ENCODE results near the gene CAMK1D.

Gene CAMK1D

DNA sequence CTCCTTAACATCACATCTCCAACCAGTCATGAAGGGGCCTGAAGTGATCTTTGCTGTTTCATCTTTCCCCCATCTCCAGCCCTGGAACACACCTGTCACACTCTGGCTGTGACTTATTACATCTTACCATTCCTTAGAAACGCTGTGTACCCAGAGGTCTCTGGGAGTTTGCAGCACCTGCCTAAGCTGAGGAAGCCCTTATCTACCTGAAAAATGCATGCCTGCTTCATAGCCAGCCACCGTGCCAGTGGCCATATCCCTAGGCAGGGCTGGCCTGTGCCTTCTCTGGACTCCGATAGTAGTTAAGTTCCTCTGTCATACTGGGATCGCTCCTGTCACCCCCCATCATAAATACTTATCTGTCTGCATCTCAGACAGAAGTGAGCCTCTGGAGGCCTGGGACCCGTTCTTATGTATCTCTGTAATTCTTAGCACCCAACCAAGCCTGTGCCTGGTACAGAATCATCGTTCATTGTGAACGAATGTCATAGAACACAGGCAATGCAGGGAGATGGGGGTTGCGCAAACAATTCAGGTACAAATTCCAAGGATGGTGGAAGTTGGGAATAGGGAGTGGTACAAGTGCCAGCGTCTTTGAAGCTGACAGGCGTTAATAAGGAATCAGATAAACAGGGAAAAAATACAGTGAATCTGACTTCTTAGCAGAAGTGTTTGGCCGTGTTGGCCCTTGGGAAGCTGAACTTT, 254.6 kb downstream of the CAMK1D start:
- no peak for DNase-seq

DNA sequence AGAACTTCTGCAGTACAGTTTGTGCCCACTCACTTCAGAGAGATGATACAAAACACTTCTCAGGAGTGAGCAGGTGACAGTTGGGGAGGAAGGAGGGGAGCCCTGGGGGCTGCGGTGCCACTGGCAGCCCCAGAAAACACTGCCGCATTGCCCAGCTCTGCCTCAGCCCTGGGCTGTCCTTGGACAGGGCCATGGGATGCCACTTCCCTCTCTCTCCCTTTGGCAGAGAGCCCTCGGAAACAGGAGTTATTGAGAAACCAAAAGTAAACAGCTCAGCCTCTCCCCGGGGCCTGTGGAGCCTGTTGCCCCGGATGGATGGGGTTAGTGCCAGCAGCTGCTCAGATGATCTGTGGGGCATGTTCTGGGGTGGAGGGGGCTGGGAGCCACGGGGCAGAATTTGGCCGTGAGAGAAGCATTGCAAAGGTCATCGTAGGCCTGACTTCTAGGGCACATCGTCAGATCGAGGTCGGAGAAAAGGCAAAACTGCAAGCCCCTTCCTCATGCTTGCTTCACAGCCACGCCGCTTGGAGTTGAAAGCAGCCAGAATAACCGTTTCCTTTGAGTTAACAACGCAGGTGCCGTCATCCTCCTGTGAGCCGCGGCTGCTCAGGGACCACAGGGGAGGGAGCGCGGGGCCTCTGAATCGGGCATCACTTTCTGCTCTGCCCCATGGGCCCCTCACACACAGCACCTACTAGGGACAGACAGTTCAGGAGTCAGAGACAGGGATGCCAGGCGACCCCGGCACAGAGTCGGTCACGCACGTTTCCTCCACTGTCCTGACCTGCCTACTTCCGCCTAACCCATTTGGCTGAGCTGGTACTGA, 256.4 kb downstream of the CAMK1D start:
- no peak for DNase-seq

DNA sequence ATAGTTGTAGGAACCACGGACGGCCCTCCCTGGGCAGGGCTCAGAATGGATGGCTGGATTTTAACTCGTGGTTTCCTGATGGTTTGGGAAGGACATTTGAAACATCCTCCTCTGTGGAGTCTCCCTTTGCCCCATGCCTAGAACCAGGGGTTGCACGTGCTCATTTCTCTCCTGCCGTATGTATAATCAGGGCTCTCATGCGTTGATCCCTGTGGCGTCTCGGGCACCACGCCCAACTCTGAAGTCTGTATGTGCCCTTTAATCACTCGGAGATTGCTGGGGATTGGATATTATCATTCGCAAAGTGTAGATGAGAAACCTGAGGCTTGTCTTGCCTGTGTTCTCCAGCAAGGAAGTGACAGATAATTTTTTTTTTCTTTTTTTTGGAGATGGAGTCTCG, 257.1 kb downstream of the CAMK1D start:
- DNase-seq, result no peak

DNA sequence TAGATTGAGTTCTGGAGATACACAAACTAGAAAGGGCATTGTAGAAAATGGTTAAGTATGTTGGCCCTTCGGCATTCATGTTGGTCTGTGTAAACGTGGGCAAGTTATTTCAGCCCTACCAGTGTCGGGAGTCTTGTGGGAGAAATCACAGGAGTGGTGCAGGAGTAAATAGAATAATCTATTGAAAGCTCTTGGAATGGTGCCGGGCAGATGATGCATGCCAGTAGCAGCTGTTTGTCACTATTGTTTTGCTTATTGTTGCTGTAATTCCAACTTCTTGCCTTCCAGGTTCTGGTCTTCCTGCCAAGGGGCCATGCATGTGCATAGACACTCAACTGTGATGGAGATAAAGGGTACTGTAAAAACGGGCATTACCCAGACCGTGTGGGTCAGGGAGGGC, 259.4 kb downstream of the CAMK1D start:
- DNase-seq, result no peak

DNA sequence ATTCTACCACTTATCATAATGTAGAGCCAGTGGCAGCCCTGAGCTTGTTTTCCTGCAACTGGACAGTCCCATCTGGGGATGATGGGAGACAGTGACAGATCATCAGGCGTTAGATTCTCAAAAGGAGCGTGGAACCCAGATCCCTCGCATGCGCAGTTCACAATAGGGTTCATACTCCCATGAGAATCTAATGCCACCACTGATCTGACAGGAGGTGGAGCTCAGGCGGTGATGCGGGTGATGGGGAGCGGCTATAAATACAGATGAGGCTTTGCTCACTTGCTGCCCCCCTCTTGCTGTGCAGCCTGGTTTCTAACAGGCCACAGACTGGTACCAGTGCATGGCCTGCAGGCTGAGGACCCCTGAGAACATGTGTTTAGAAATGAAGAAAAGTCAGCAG, 260.1 kb downstream of the CAMK1D start:
- no peak for DNase-seq

DNA sequence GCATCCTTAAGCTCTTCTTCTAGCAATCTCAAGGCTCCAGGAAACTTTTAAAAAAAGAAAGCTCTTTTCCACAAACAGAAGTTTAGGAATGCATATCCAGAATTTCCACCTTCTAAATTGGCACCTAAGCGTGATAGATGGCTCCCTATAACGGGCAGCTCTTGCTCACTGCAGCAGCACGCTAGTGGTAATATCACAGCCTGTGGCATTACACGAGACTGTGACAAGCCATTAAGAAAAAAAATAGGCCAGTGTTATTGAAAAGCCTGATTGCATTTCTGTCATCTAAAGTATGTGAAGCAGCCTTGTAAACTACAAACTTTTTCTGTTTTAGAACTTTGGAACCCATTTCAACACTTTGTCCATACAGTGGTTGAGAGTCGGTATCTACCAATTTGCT, 263.8 kb downstream of the CAMK1D start:
- no peak for DNase-seq

DNA sequence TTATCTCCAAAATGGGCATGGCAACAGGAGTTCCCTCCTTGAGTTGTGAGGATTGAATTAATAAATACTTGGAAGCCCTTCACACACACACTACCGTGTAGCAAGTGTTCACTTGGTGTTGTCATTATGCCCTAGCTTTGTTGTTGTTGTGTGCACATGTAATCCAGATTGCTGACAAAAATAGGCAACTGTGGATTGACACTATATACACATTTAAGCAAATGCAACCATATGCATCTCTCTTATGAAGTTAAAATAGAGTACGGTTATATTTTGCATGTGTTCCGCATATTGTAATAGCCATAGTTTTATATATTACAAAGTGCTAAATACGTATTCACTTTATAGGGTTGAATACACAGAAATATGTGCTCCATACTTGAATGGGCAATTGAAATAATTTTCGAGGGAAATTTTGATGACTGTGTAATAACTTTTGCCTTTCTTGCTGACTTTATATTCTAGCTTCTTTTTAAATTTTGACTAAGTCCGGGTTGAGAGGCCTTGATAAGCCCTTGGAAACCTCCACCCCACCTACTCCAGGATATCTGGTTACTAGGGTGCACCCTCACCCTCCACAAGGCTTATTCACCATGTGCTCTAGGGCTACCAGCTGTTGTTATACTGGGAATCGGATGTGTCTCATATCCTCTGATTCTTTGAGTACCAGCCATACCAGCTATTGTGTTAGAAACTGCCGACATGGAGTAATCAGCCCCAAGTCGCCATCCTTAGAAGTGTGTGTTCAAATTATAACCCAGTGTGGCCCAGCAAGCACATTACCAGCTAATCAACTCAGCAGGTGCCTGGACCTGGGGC, 265.0 kb downstream of the CAMK1D start:
- DNase-seq, result no peak

DNA sequence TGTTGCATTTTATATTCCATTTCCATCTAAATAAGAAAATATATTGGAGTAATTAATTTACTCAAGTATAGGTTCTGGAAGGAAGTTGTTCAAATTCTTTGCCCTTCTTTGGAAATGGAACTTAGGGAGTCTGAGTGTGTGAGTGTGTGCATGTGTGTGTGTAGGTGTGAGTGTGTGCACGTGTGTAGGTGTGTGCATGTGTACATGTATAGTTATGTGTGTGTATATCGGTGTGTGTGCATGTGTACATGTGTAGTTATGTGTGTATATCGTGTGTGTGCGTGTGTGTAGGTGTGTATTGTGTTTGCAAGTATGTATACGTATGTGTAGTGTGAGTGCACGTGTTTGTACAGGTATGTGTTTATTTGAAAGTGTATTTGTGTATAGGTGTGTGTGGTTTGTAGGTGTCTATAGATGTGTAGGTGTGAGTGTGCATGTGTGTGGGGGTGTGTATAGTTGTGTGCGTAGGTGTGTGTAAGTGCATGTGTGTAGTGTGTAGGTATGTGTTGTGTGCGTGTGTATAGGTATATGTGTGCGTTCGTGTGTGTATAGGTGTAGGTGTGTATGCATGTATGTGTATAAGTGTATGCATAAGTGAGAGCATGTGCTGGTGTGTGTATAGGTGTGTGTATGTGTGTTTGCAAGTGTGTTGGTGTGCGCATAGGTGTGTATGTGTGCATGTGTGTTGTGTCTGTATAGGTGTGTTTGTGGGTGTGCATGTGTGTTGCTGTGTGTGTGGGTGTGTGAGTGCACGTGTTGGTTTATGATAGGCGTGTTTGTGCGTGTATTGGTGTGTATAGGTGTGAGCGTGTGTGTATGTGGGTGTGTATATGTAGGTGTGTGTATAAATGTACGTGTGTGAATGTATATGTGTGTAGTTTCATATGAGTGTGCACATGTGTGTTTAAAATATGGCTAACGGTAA, 266.2 kb downstream of the CAMK1D start:
- DNase-seq, result no peak

DNA sequence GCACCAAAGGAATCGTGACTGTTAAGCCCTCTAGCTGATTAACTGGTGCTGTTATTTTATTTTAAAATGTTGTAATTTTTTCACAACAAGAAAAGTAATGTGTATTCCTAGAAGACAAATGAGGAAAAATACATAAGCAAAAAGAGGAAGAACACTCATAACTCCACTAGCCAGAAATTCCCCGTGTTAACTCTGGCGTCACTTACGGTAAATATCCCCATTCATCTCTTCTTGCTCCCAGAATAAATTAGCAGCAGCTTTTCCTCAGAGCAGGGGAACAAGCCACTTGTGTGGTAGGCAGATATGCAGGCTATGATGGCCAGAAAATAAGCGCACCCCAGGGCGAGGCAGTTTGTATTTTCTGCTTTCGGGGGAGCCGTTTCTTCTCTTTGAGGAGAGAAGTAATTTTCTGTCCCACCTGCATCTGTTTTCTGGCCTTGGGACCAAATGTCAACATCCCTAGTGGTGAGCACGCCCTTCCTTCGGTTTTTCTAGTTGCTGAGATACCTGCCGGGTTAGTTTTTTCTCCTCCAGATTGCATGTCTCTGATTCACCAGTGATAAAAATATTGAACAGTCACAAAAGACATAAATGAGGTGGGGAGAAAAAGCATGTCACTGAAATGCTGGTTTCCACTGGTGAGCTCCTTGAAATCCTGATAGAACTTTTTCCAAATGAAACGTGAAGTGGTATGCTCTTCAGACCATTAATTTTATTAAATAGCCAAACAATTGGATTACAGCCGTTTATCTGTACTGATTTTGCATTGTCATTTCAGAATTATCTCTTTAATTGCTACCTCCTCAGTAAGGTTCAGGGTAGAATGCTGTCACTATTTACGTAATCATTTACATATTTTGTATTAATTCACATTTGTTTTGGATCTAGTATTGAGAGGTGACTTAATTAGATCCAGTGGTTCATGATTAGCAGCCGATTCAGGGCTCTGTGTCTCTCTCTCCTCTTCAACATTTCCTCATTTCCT, 268.1 kb downstream of the CAMK1D start:
- no peak for DNase-seq

DNA sequence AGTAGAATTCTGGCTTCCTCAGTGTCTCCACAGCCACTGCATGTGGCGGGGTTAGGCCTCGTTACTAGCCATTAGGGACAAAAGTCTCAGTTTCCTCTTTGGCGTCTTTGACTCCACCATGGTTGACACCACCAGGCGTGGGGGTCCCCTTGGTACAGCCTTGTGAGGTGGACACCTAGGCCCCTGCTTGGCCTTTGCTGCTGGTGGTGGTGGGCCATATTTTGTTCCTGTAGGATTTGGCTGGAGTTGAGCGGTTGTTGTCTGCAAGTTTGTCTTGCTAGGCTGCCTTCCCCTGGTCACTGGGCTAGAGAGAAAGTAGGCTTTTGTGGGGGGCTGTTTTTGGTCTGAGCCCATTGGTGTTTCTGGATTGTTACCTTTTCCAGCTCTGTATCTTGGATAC, 272.7 kb downstream of the CAMK1D start:
- DNase-seq, result no peak

DNA sequence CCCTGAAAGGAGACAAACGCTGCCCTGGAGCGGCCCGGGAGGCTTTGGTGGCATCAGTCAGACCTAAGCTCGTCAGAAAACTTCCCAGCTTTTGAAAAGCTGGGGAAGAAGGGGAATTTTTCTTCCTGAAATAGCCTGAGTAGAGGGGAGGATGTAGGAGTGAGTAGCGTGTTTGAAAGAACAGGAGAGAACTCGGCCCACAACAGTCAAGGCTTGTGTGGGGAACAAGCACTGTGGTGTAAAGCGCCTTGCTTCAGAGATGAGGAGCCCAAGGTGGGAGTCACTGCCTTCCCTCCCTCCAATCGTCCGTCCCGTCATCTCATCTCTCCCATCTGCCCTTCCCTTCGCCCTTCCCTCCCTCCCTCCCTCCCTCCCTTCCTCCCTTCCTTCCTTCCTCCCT, 273.3 kb downstream of the CAMK1D start:
- DNase-seq, result no peak

DNA sequence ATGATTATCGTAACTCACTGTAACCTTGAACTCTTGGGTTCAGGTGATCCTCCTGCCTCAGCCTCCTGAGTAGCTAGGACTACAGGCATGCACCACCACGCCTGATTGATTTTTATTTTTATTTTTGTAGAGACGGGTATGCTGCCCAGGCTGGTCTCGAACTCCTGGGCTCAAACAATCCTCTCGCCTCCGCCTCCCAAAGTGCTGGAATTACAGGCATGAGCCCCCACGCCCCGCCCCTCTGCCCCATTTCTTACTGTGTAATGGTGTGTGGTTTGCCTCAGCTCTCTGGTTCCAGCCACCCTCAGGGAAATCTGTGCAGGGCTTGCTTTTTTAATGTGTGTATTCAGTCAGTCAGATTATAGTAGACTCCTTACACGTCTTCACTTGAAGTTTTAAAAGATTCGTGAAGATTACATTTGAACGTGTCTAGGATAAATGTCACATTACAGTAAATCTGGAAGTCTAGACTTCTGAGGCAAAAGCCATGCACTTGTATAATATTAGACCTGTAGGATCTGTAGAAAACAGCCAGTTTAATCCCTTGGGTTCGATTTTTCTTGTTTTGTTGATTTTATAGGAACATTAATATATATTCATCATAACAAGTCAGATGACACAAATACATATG, 276.2 kb downstream of the CAMK1D start:
- DNase-seq, result no peak

DNA sequence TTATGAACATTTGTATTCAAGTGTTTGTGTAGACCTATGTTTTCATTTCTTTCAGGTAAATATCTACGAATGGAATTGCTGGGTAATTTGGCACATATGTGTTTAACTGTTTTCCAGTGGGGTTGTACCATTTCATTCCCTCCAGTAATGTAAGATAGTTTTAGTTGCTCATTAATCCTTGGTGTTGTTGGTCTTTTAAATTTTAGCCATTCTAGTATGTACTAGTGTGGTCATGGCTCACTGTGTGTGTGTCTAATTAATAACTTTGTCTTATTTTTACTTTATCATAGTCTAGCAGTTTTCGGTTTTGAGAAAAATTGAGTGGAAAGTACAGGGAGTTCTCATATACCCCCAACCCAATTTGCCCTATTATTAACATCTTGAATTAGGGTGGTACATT, 278.8 kb downstream of the CAMK1D start:
- no peak for DNase-seq

DNA sequence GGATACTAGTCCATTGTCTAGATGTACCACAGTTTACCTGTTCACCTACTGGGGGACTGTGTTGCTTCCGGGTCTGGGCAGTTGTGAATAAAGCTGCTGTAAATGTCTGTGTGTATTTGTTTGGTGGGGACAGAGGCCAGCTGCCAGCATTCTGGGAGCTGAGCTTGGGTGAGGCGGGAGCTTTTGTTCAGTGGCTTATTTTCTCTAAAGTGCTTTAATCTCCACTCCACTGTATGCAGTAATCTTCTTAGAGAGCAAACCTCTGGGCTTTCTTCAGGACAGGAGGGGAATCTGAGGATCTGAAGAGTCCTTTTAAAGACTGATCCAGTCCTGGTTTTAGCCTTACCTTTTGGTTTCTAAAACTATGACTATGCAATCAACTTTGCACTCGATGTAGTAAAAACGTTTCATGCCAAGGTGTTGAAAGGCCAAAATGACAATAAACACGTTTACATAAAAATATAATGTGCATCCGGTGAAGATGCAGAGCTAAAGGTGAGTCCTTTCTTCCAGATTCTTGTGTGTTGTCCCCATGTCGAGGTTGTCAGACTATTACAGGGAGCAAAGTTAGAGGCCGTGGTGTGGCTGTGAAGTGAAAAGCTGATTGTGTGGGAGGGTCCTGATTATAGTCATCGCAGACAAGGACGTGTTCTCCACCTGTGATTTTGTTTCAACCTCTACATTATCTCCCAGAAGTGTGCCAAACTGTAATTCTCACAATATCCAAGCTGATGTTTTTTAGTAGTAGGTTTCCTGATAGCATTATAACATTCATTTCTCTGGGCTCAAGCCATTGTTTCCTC, 279.8 kb downstream of the CAMK1D start:
- no peak for DNase-seq

DNA sequence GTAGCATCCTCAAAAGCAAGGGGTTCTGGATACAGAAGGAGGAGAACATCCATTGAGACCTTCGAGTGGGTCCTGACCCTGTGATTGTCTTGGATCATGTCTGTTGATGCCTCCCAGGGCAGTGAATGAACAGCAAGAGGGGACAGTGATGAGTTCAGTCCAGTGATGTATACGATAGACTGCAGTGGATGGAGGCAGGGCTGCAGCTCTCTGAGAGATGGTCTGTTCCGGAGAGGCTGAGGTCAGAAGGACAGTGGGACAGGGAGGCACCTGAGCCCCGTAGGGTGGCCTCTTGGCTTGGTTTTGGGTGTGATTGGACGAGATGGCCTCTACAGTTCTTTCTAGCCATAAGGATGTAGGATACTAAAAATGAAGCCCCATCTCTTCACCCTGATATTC, 280.4 kb downstream of the CAMK1D start:
- no peak for DNase-seq

DNA sequence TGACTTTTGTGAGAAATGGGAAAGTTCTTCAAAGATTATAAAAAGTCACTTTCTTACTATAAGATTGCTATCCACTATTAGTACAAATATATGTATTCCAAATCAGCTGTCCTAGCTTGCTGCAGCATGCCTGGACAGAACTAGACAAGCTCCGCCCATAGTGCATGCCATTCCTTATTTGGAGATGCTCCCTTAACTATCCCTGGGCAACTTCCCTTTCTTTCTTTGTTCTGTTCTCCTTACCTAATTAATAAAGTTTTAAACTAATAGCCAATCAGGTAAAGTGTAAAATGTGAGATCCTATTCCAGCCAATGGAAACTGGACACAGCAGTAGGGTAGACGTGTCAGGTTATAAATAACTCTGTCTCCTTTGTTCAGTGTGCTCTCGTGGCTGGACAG, 281.9 kb downstream of the CAMK1D start:
- DNase-seq, result no peak

DNA sequence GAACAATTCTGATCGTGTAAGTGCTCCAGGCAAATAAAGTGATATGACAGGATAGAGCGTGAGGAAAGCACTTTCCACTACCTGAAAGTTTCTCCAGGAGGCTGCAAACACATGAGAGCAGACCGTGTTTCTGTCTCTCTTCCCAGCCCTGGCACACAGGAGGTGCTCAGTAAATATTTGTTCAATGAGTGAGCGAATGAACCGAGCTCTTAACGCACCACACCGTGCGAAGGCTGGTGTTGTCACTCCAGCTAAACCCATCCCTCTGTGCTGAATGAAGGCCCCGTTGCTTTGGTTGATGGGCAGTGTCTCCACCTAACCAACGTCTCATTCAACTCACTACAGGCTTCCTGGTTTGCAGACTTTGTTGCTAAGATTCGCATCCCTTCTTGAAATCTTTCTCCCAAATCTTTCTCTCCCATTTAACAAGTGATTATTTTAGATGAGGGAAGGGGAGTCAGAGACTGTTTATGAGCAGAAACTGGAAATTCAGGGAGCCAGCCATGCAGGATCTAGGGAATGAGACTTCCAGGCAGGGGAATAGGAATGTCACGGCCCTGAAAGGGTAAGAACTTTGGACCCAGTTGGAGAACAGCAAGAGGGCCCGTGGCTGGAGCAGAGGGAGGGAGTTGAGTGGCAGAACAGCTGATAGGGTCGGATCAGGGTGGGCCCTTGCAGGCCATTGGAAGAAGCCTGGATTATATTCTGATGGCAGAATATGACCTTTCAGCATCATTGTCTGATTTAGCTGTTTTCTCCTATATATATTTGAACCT, 282.6 kb downstream of the CAMK1D start:
- no peak for DNase-seq

DNA sequence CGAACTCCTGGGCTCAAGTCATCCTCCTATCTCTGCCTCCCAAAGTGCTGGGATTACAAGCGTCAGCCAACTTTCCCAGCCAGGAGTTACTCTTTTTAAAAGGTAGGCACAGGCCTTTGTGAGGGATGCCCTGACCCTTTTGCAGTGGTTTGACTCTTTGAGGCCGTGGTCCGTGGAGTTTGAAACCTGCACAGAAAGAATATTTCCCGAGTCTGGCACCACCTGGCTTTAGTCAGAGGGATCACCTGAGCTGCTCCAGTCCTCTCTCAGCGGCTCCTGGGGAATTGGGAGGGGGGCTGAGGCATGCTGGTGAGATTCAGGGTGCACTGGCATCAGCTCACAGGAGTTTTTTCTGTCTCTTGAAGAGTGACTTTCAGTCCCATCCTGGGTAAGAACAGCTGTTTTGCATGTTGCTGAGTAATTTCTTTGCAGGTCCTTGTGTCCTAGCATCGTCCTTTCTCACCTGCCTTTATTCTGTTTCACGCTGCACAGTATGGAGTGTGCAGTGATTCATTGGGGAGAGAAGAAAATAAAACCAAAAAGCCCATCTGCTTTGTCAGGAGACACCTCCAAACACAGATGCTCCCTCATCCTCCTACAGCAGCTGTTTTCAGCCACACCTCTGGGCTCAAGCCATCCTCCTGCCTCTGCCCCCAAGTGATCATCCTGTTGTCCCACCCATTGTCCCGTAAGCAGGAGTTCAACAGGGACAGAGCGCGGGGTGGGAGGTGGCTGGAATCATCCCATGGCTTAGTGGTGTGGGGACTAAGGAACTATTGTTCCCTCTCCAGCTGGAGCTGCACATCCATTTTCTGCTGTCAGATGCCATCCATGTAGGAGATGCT, 284.7 kb downstream of the CAMK1D start:
- DNase-seq, result no peak

Measured in NCI-H1048 (cell line).